Erythroblast (primary cell): ENCODE data around the gene HSPBP1.

Source experiments
- GATA1 ChIP-seq: IDR thresholded peaks from 2 replicates; pipeline ENCODE4 v1.6.1; 2011; ENCODE audit warnings: low read depth, mild to moderate bottlenecking, control low read depth, low read length, moderate library complexity
- POLR2A ChIP-seq: IDR thresholded peaks from 2 replicates; pipeline ENCODE4 v1.6.1; 2011; ENCODE audit warnings: mild to moderate bottlenecking, low read length

DNA sequence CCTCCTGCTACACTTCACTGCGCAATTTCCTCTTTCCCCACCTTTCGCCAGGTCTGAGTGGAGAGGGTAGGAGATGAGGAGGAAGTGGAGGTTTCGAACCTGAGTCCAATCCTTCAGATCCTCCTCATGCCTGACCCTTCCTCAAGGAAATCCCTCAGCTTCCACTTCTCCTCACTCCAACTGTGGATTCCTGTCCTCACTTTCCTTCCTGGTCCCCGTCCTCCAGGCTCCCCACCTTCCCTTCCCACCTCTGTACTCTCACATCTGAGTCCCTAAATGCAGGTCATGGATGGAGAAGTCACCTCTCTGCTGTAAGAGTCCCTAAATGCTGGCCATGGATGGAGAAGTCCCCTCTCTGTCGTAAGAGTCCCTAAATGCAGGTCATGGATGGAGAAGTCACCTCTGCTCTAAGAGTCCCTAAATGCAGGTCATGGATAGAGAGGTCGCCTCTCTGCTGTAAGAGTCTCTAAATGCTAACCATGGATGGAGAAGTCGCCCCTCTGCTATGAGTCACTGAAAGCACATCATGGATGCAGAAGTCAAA lies 54.4 kb downstream of the HSPBP1 start:
- no peak for TF ChIP-seq POLR2A
- no peak for TF ChIP-seq GATA1
